ENCODE results near the gene NDUFA3. TPM values are rescaled to one million over a fixed set of nuclear protein-coding genes. Genes with fewer than 3 reads are reported as not detected.

NDUFA3 gene
- total and polyA plus RNA-seq, 2 donors (not counting 3 experiments of a cell fraction or from before 2014, with no cell fraction given), result 107 to 119 TPM

GRCh38 chr19:54136086-54136863, 33.6 kb downstream of the NDUFA3 start:
- peak; percentile 12 for FAIRE-seq
- no peak for DNase-seq (ENCODE audit: low read depth, low spot score)
- Histone ChIP-seq H3K27me3 (ENCODE audit: control insufficient read depth in 2 of 2, insufficient read depth in 2 of 2, low read length in 2 of 2) (no peaks in the 10 kb centered on the region), H3K4me2 (ENCODE audit: insufficient read depth, low read length) (peak overlapping the region; percentile 94), H3K4me3 (replicated peaks in 1 of 3; ENCODE audit: insufficient read depth in 1 of 3, low read depth in 1 of 3, low read length in 3 of 3) (peak overlapping the region; percentile 14 to 69 (median 38)), H3K36me3 (ENCODE audit: control insufficient read depth in 2 of 2, extremely low read depth in 1 of 2, insufficient read depth in 2 of 2, low read length in 2 of 2) (peaks cover 5 to 6% of the 10 kb centered on the region in 2 experiments), H4K20me1 (replicated peaks; ENCODE audit: control insufficient read depth, extremely low read depth, insufficient read depth, low read length) (no peaks in the 10 kb centered on the region), H3K9me1 (replicated peaks; ENCODE audit: control insufficient read depth, extremely low read depth, insufficient read depth, low read length) (no peaks in the 10 kb centered on the region), H3K4me1 (ENCODE audit: control insufficient read depth, extremely low read depth, insufficient read depth, low read length) (peaks cover 17% of the 10 kb centered on the region), H3K79me2 (ENCODE audit: control insufficient read depth, insufficient read depth, low read length) (peaks cover 35% of the 10 kb centered on the region), H2AFZ (ENCODE audit: low read depth, low read length) (peak overlapping the region; percentile 94), H3K9ac (replicated peaks; ENCODE audit: extremely low read depth, insufficient read depth, low read length) (peak overlapping the region; percentile 42), H3K9me3 (replicated peaks; ENCODE audit: control insufficient read depth, insufficient read depth, low read length) (no peaks in the 10 kb centered on the region), H3K27ac (ENCODE audit: insufficient read depth, low read depth, low read length) (peak overlapping the region; percentile 11)
- ChIA-PET CTCF (interaction anchor here (1.0 to 1.7 kb wide), 8 partner anchors 23 to 343 kb away, joined by 3 to 12 read pairs (median 6); partner anchors contain the start of gene LENG1), POLR2A (interaction anchor here (0.6 to 1.7 kb wide), 11 partner anchors 12 to 312 kb away, joined by 3 to 13 read pairs (median 4); partner anchors contain the start of genes LENG1, MBOAT7, MYADM and PRPF31)
- intact Hi-C loops (cut with micrococcal nuclease) (loop anchor here (2.0 kb wide), 1 partner anchor 33 kb away; the partner anchor contains the start of gene NDUFA3), dilution Hi-C loops (cut with MboI; ENCODE audit: extremely low pct_ligation_motif_present, low sequenced_read_pairs) (no loop called here)
- BruUV-seq (replicated peaks), result no TSS peak
- no peak for TF ChIP-seq FOS (IDR thresholded peaks at IDR 0.05; ENCODE audit: borderline replicate concordance, insufficient read depth, low read length)
- TF ChIP-seq POLR2A (IDR thresholded peaks at IDR 0.05; ENCODE audit: low read depth, low read length), result no peak
- TF ChIP-seq MYC (IDR thresholded peaks at IDR 0.05; ENCODE audit: low read depth, low read length), result no peak
- TF ChIP-seq GATA2 (IDR thresholded peaks at IDR 0.05; ENCODE audit: insufficient read depth, insufficient read length, low read depth, low read length), result no peak
- no peak for TF ChIP-seq MAX (IDR thresholded peaks at IDR 0.05; ENCODE audit: insufficient read depth, insufficient read length)
- no peak for TF ChIP-seq JUN (IDR thresholded peaks at IDR 0.05; ENCODE audit: borderline replicate concordance, insufficient read depth, insufficient read length, low read depth)
- no peak for TF ChIP-seq EZH2 (IDR thresholded peaks at IDR 0.05; ENCODE audit: borderline replicate concordance, low read depth, low read length, severe bottlenecking)
- no peak for TF ChIP-seq POLR2AphosphoS5 (IDR thresholded peaks at IDR 0.05; ENCODE audit: insufficient read depth, low read depth, low read length)
- no peak for TF ChIP-seq CTCF (IDR thresholded peaks at IDR 0.05; ENCODE audit: extremely low read depth in 1 of 2, insufficient read depth in 1 of 2, low read depth in 1 of 2, low read length in 2 of 2)

Measured in endothelial cell of umbilical vein (primary cell).